Osteoblast (primary cell): Measurements from ENCODE around the gene MGRN1. TPM values are rescaled to one million over a fixed set of nuclear protein-coding genes. Genes with fewer than 3 reads are reported as not detected.

Experiments used
- DNase-seq: peaks from one replicate; pipeline ENCODE4 v3.0.0; 2011; ENCODE audit warnings: low spot score, mixed read lengths; ENCODE audit not compliant: insufficient read length; ENCODE audit errors: missing footprints
- H2AFZ ChIP-seq: 2 replicates; pipeline ENCODE4 v1.6.0; 2011; ENCODE audit warnings: mild to moderate bottlenecking, low read length
- H3K27ac ChIP-seq: 2 replicates; pipeline ENCODE4 v1.5.1; 2011; ENCODE audit warnings: mild to moderate bottlenecking, low read depth, low read length, moderate library complexity
- H3K27me3 ChIP-seq: 2 replicates; pipeline ENCODE4 v1.6.0; 2012; ENCODE audit warnings: mild to moderate bottlenecking, control low read depth, inconsistent platforms, low read length, moderate library complexity; ENCODE audit not compliant: insufficient read depth
- H3K36me3 ChIP-seq: 2 replicates; pipeline ENCODE4 v1.5.1; 2011; ENCODE audit warnings: mild to moderate bottlenecking, low read length, control low read depth, moderate library complexity; ENCODE audit not compliant: insufficient read depth
- H3K4me1 ChIP-seq: 2 replicates; pipeline ENCODE4 v1.5.1; 2011; ENCODE audit warnings: mild to moderate bottlenecking, low read length, control low read depth, moderate library complexity; ENCODE audit not compliant: insufficient read depth
- H3K4me2 ChIP-seq: 2 replicates; pipeline ENCODE4 v1.6.0; 2011; ENCODE audit warnings: mild to moderate bottlenecking, low read length; ENCODE audit not compliant: insufficient read depth
- H3K4me3 ChIP-seq: fragments of 200-600 bp; sonication (generic); 3 replicates; pipeline ENCODE4 v1.5.1; 2012; ENCODE audit warnings: mild to moderate bottlenecking, low read length, inconsistent platforms; ENCODE audit not compliant: insufficient read depth
- H3K79me2 ChIP-seq: 2 replicates; pipeline ENCODE4 v1.6.0; 2012; ENCODE audit warnings: mild to moderate bottlenecking, low read length, control low read depth, inconsistent platforms; ENCODE audit not compliant: insufficient read depth
- H3K9me3 ChIP-seq: 2 replicates; pipeline ENCODE4 v1.5.1; 2011; ENCODE audit warnings: low read depth, low read length, control low read depth
- H4K20me1 ChIP-seq: 2 replicates; pipeline ENCODE4 v1.6.0; 2012; ENCODE audit warnings: mild to moderate bottlenecking, low read length, control low read depth; ENCODE audit not compliant: insufficient read depth
- total RNA-seq: library from RNA; depleted of rRNA; stranded (reverse); fragments of >200 nt; gene quantifications from 2 replicates; pipeline ENCODE4 v1.2.3, GENCODE V29; 2012
- TF ChIP-seq, protein P1 (sequence below): IDR thresholded peaks from 2 replicates; pipeline ENCODE4 v1.5.1; 2011; ENCODE audit warnings: mild to moderate bottlenecking, low read depth, low read length, moderate library complexity; ENCODE audit errors: extremely low read depth

MGRN1 gene
- total RNA-seq, 1 donor, result 46.7 TPM

GRCh38 chr16:4688674-4689045 is 64.0 kb downstream of the MGRN1 start:
- Histone ChIP-seq H3K9me3 (no peaks in the 10 kb centered on the region), H3K4me3 (no peak overlapping the region), H2AFZ (no peak overlapping the region), H3K27ac (no peak overlapping the region), H4K20me1 (peaks cover 3% of the 10 kb centered on the region), H3K36me3 (peaks cover 21% of the 10 kb centered on the region), H3K4me1 (peaks cover 2% of the 10 kb centered on the region), H3K79me2 (peaks cover 1% of the 10 kb centered on the region), H3K27me3 (no peaks in the 10 kb centered on the region), H3K4me2 (no peak overlapping the region)
- peak; percentile 71 for DNase-seq
- TF ChIP-seq, protein P1, sequence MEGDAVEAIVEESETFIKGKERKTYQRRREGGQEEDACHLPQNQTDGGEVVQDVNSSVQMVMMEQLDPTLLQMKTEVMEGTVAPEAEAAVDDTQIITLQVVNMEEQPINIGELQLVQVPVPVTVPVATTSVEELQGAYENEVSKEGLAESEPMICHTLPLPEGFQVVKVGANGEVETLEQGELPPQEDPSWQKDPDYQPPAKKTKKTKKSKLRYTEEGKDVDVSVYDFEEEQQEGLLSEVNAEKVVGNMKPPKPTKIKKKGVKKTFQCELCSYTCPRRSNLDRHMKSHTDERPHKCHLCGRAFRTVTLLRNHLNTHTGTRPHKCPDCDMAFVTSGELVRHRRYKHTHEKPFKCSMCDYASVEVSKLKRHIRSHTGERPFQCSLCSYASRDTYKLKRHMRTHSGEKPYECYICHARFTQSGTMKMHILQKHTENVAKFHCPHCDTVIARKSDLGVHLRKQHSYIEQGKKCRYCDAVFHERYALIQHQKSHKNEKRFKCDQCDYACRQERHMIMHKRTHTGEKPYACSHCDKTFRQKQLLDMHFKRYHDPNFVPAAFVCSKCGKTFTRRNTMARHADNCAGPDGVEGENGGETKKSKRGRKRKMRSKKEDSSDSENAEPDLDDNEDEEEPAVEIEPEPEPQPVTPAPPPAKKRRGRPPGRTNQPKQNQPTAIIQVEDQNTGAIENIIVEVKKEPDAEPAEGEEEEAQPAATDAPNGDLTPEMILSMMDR, result no peak

- no peak overlapping the region for H2AFZ ChIP-seq
- H3K4me2 ChIP-seq, result no peak overlapping the region
Observed at GRCh38 chr16:4689091-4689671, 64.6 kb downstream of the MGRN1 start.

DNA sequence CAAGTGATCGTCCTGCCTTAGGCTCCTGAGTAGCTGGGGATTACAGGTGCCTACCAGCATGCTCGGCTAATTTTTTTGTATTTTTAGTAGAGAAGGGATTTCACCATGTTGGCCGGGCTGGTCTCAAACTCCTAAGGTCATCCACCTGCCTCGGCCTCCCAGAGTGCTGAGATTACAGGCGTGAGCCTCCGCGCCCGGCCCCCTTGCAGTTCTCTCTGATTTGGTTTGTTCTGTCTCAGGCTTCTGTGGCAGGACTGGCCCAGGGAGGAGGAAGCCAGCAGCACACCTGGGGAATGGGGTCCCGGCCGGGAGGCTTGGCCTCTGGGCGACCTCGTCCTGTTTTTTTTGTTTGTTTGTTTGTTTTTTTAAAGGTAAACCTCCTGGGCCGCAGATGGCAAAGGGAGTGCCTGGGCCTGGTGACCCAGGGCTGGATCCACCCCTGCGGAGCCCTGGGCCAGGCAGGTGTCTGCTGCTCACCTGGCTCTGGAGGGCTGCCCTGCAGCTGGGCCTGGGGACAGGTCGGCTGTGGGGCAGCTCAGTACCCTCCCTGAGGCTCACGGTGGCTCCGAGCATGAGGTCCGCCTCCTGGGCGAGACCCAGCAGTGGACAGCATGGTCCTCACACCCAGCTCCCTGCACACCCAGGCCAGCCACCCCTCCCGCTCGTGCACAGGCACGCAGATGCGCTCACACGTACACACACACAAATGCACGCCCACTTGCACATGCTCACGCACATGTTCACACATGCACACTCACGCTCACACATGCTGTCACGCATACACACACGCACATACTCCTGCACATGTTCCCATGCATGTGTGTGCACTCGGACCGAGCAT is 65.5 kb downstream of the MGRN1 start:
- peaks cover 7% of the 10 kb centered on the region for H4K20me1 ChIP-seq
- H3K9me3 ChIP-seq, result no peaks in the 10 kb centered on the region
- peaks cover 13% of the 10 kb centered on the region for H3K36me3 ChIP-seq
- DNase-seq, result peak; percentile 53
- TF ChIP-seq, protein P1, result no peak
- peaks cover 8% of the 10 kb centered on the region for H3K4me1 ChIP-seq
- H3K79me2 ChIP-seq, result peaks cover 6% of the 10 kb centered on the region
- H2AFZ ChIP-seq, result no peak overlapping the region
- no peak overlapping the region for H3K4me2 ChIP-seq
- no peaks in the 10 kb centered on the region for H3K27me3 ChIP-seq
- H3K27ac ChIP-seq, result no peak overlapping the region
- H3K4me3 ChIP-seq, result no peak overlapping the region

More at GRCh38 chr16:4689091-4689671, 64.6 kb downstream of the MGRN1 start:
- peaks cover 3% of the 10 kb centered on the region for H4K20me1 ChIP-seq
- H3K27ac ChIP-seq, result no peak overlapping the region
- TF ChIP-seq, protein P1, result no peak
- H3K79me2 ChIP-seq, result peaks cover 6% of the 10 kb centered on the region
- no peaks in the 10 kb centered on the region for H3K27me3 ChIP-seq
- peak; percentile 80 for DNase-seq
- H3K36me3 ChIP-seq, result peaks cover 18% of the 10 kb centered on the region
- no peaks in the 10 kb centered on the region for H3K9me3 ChIP-seq
- peaks cover 2% of the 10 kb centered on the region for H3K4me1 ChIP-seq
- no peak overlapping the region for H3K4me3 ChIP-seq
